T-helper 2 cell treated with Interferon-gamma antibody and Interleukin-4, amounts not matched to agents 5 μg/mL and 100 μg/mL, for 36 hours (primary cell): Measurements from ENCODE around the gene PDZD4.
A peak's percentile ranks its signal among the peaks of the same experiment; 100 is the strongest.

Source experiments
- DNase-seq: peaks from one replicate; pipeline ENCODE4 v3.0.0; 2021; ENCODE audit warnings: low spot score
- H3K27ac Mint-ChIP-seq: one replicate; pipeline ENCODE4 v1.8.0; 2021; ENCODE audit warnings: mild to moderate bottlenecking, mixed read lengths
- H3K27me3 Mint-ChIP-seq: one replicate; pipeline ENCODE4 v1.8.0; 2021; ENCODE audit warnings: low read depth, mixed read lengths
- H3K36me3 Mint-ChIP-seq: one replicate; pipeline ENCODE4 v1.8.0; 2021; ENCODE audit warnings: low read depth, mixed read lengths
- H3K4me1 Mint-ChIP-seq: one replicate; pipeline ENCODE4 v1.8.0; 2021; ENCODE audit warnings: low read depth, mixed read lengths
- H3K4me3 Mint-ChIP-seq: one replicate; pipeline ENCODE4 v1.8.0; 2022; ENCODE audit warnings: mild to moderate bottlenecking, moderate library complexity, mixed read lengths
- H3K9me3 Mint-ChIP-seq: one replicate; pipeline ENCODE4 v1.8.0; 2021; ENCODE audit warnings: mixed read lengths

The PDZD4 gene

GRCh38 chrX:153836921-153837320 is 6.6 kb upstream of the PDZD4 start:
- no peaks in the 10 kb centered on the region for H3K9me3 Mint-ChIP-seq
- H3K27ac Mint-ChIP-seq: no peak overlapping the region
- no peaks in the 10 kb centered on the region for H3K4me1 Mint-ChIP-seq
- no peak for DNase-seq
- peaks cover 30% of the 10 kb centered on the region for H3K27me3 Mint-ChIP-seq
- no peak overlapping the region for H3K4me3 Mint-ChIP-seq
- no peaks in the 10 kb centered on the region for H3K36me3 Mint-ChIP-seq

- H3K4me1 Mint-ChIP-seq: no peaks in the 10 kb centered on the region
- H3K4me3 Mint-ChIP-seq: no peak overlapping the region
- DNase-seq: no peak
These were observed 2.4 kb upstream of the PDZD4 start for GRCh38 chrX:153832728-153833127.

GRCh38 chrX:153831429-153832150 is 1.2 kb upstream of the PDZD4 start:
- Mint-ChIP-seq H3K4me3 (peak overlapping the region; percentile 21), H3K36me3 (no peaks in the 10 kb centered on the region), H3K4me1 (peaks cover 7% of the 10 kb centered on the region)

More at GRCh38 chrX:153832728-153833127, 2.4 kb upstream of the PDZD4 start:
- Mint-ChIP-seq H3K27ac (no peak overlapping the region), H3K9me3 (no peaks in the 10 kb centered on the region), H3K36me3 (no peaks in the 10 kb centered on the region), H3K27me3 (peaks cover 25% of the 10 kb centered on the region)

GRCh38 chrX:153830640-153831428 is 490 bp upstream of the PDZD4 start:
- Mint-ChIP-seq H3K4me1 (peaks cover 7% of the 10 kb centered on the region), H3K9me3 (no peaks in the 10 kb centered on the region), H3K27me3 (peaks cover 37% of the 10 kb centered on the region), H3K36me3 (no peaks in the 10 kb centered on the region), H3K27ac (no peak overlapping the region), H3K4me3 (no peak overlapping the region)
- no peak for DNase-seq

More at GRCh38 chrX:153831429-153832150, 1.2 kb upstream of the PDZD4 start:
- no peak for DNase-seq
- H3K27me3 Mint-ChIP-seq: peaks cover 36% of the 10 kb centered on the region
- H3K27ac Mint-ChIP-seq: no peak overlapping the region
- H3K9me3 Mint-ChIP-seq: no peaks in the 10 kb centered on the region

- H3K27me3 Mint-ChIP-seq: peaks cover 40% of the 10 kb centered on the region
- peaks cover 7% of the 10 kb centered on the region for H3K4me1 Mint-ChIP-seq
- no peak overlapping the region for H3K27ac Mint-ChIP-seq
- H3K9me3 Mint-ChIP-seq: no peaks in the 10 kb centered on the region
- no peaks in the 10 kb centered on the region for H3K36me3 Mint-ChIP-seq
- no peak for DNase-seq
- no peak overlapping the region for H3K4me3 Mint-ChIP-seq
These were observed 870 bp downstream of the PDZD4 start for GRCh38 chrX:153829549-153829798.

GRCh38 chrX:153828723-153829548 is 1.4 kb downstream of the PDZD4 start:
- Mint-ChIP-seq H3K36me3 (no peaks in the 10 kb centered on the region), H3K27ac (no peak overlapping the region), H3K9me3 (no peaks in the 10 kb centered on the region), H3K27me3 (peaks cover 42% of the 10 kb centered on the region), H3K4me3 (no peak overlapping the region), H3K4me1 (peaks cover 7% of the 10 kb centered on the region)
- no peak for DNase-seq

- Mint-ChIP-seq H3K4me1 (peaks cover 9% of the 10 kb centered on the region), H3K9me3 (no peaks in the 10 kb centered on the region), H3K4me3 (no peak overlapping the region), H3K27ac (no peak overlapping the region), H3K36me3 (no peaks in the 10 kb centered on the region), H3K27me3 (peaks cover 46% of the 10 kb centered on the region)
- DNase-seq: no peak
These were observed 2.0 kb downstream of the PDZD4 start for GRCh38 chrX:153828308-153828707.

GRCh38 chrX:153827903-153828302 is 2.4 kb downstream of the PDZD4 start:
- peaks cover 46% of the 10 kb centered on the region for H3K27me3 Mint-ChIP-seq
- H3K36me3 Mint-ChIP-seq: no peaks in the 10 kb centered on the region
- H3K9me3 Mint-ChIP-seq: no peaks in the 10 kb centered on the region
- H3K4me1 Mint-ChIP-seq: peaks cover 9% of the 10 kb centered on the region
- H3K27ac Mint-ChIP-seq: no peak overlapping the region
- no peak overlapping the region for H3K4me3 Mint-ChIP-seq
- DNase-seq: no peak

- H3K4me1 Mint-ChIP-seq: peaks cover 16% of the 10 kb centered on the region
These were observed 3.3 kb downstream of the PDZD4 start for GRCh38 chrX:153827016-153827415.

GRCh38 chrX:153825042-153825441 is 5.3 kb downstream of the PDZD4 start:
- H3K36me3 Mint-ChIP-seq: no peaks in the 10 kb centered on the region

More at GRCh38 chrX:153827016-153827415, 3.3 kb downstream of the PDZD4 start:
- Mint-ChIP-seq H3K9me3 (no peaks in the 10 kb centered on the region), H3K27ac (no peak overlapping the region), H3K36me3 (no peaks in the 10 kb centered on the region), H3K4me3 (no peak overlapping the region), H3K27me3 (peaks cover 47% of the 10 kb centered on the region)
- no peak for DNase-seq

GRCh38 chrX:153824348-153824747 is 6.0 kb downstream of the PDZD4 start:
- DNase-seq: no peak
- Mint-ChIP-seq H3K9me3 (no peaks in the 10 kb centered on the region), H3K27ac (no peak overlapping the region), H3K4me3 (no peak overlapping the region), H3K4me1 (peaks cover 19% of the 10 kb centered on the region), H3K36me3 (no peaks in the 10 kb centered on the region), H3K27me3 (peaks cover 43% of the 10 kb centered on the region)

More at GRCh38 chrX:153825042-153825441, 5.3 kb downstream of the PDZD4 start:
- peaks cover 39% of the 10 kb centered on the region for H3K27me3 Mint-ChIP-seq
- no peak for DNase-seq
- H3K4me1 Mint-ChIP-seq: peaks cover 19% of the 10 kb centered on the region
- no peak overlapping the region for H3K4me3 Mint-ChIP-seq
- no peak overlapping the region for H3K27ac Mint-ChIP-seq
- H3K9me3 Mint-ChIP-seq: no peaks in the 10 kb centered on the region

- no peak overlapping the region for H3K27ac Mint-ChIP-seq
- peaks cover 22% of the 10 kb centered on the region for H3K27me3 Mint-ChIP-seq
- no peak overlapping the region for H3K4me3 Mint-ChIP-seq
- no peak for DNase-seq
- H3K9me3 Mint-ChIP-seq: no peaks in the 10 kb centered on the region
- peaks cover 24% of the 10 kb centered on the region for H3K4me1 Mint-ChIP-seq
- H3K36me3 Mint-ChIP-seq: no peaks in the 10 kb centered on the region
These were observed 9.3 kb downstream of the PDZD4 start for GRCh38 chrX:153821066-153821465.

- peaks cover 19% of the 10 kb centered on the region for H3K27me3 Mint-ChIP-seq
- DNase-seq: no peak
- no peak overlapping the region for H3K4me3 Mint-ChIP-seq
- H3K4me1 Mint-ChIP-seq: peaks cover 24% of the 10 kb centered on the region
- no peak overlapping the region for H3K27ac Mint-ChIP-seq
- no peaks in the 10 kb centered on the region for H3K9me3 Mint-ChIP-seq
- H3K36me3 Mint-ChIP-seq: no peaks in the 10 kb centered on the region
These were observed 9.7 kb downstream of the PDZD4 start for GRCh38 chrX:153820601-153821000.
